GM15510 (cell line): Measurements from ENCODE around the gene DBNDD1.

ENCODE experiments used
- POLR2A ChIP-seq: IDR thresholded peaks from 3 replicates; pipeline ENCODE4 v1.6.1; 2011; ENCODE audit warnings: borderline replicate concordance; ENCODE audit not compliant: insufficient read length; ENCODE audit errors: extremely low read depth

DBNDD1 gene

GRCh38 chr16:90041896-90042473, 22.7 kb upstream of the DBNDD1 start:
- TF ChIP-seq POLR2A: no peak

GRCh38 chr16:90040152-90041023, 21.1 kb upstream of the DBNDD1 start:
- no peak for TF ChIP-seq POLR2A

- no peak for TF ChIP-seq POLR2A
Measured at GRCh38 chr16:90037276-90037675, 18.0 kb upstream of the DBNDD1 start.

GRCh38 chr16:90035902-90036301, 16.6 kb upstream of the DBNDD1 start:
- TF ChIP-seq POLR2A: no peak

- TF ChIP-seq POLR2A: no peak
Measured at GRCh38 chr16:90034504-90034903, 15.2 kb upstream of the DBNDD1 start.

DNA sequence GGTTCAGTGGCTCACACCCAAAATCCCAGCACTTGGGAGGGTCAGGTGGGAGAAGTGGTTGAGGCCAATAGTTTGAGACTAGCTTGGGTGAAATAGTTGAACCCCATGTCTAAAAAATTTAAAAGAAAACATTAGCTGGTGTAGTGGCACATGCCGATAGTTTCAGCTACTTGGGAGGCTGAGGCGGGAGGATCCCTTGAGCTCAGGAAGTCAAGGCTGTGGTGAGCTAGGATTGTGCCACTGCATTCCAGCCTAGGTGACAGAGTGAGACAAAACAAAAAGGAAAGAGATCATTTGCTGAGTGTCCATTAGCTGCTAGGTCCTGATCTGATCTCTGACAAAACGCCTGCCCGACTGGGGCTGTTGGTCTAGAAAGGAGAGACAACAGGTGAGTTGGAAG, 14.1 kb upstream of the DBNDD1 start:
- TF ChIP-seq POLR2A: no peak

DNA sequence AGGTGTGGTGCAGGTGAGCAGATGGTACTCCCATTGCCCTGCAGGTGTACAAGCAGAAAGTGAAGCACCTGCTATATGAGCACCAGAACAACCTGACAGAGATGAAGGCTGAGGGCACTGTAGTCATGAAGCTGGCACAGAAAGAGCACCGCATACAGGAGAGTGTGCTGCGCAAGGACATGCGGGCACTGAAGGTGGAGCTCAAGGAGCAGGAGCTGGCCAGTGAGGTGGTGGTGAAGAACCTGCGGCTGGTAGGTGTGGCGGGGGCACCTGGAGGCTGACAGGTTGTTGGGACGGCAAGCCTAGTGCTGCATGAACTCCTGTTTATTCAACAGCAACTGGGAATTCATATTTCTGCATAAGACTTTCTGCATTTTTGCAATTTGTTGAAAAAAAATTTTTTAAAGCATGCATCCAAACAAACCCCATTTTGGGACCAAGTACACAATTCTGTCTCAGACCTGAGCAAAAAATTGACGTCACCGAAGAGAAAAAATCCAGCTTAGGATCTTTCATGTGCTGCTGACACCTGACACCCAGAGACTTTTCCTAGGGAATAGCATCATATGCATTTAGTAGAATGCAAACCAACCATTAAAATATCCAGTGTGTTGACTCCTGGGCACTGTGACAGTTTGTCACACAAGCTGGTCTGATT, 13.5 kb upstream of the DBNDD1 start:
- TF ChIP-seq POLR2A: no peak

DNA sequence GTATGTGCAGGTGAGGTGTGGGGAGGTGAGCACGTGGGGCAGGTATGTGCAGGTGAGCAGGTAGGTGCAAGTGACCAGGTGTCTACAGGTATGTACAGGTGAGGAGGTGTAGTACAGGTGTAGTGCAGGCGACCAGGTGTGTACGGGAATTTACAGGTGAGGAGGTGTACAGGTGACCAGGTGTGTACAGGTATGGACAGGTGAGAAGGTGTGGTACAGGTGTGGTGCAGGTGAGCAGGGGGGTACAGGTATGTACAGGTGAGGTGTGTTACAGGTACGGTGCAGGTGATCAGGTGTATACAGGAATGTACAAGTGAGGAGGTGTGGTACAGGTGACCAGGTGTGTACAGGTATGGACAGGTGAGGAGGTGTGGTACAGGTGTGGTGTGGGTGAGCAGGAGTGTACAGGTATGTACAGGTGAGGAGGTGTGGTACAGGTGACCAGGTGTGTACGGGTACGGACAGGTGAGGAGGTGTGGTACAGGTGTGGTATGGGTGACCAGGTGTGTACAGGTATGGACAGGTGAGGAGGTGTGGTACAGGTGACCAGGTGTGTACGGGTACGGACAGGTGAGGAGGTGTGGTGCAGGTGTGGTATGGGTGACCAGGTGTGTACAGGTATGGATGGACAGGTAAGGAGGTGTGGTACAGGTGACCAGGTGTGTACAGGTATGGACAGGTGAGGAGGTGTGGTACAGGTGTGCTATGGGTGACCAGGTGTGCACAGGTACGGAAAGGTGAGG, 12.8 kb upstream of the DBNDD1 start:
- no peak for TF ChIP-seq POLR2A

DNA sequence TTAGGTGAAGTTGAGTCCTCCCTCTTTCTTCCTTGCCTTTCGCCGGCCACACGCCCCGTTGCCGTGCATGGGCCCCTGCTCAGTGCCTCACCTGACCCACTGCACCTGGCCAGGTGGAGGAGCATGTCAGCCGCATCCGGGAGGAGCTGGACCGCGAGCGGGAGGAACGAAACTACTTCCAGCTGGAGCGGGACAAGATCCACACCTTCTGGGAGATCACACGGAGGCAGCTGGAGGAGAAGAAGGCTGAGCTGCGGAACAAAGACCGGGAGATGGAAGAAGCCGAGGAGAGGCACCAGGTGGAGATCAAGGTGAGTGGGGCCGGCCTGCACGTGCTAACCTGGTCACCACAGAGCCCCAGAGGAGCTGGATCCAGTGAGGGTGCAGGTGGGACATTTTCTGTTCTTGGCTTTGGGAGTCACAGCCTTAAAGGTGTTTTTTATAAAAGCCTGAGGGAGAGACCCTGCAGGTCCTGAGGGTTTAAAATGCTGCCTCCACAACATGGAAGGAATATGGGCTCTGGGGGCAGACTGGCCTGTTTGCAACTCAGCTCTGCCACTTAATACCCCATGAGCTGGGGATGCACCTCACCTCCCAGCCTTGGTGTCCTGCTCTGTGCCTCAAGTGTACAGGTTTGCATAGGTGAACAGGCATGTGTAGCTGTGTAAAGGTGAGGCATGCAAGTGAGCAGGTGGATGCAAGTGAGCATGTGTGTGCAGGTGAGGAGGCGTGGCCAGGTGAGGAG, 12.1 kb upstream of the DBNDD1 start:
- TF ChIP-seq POLR2A: no peak

DNA sequence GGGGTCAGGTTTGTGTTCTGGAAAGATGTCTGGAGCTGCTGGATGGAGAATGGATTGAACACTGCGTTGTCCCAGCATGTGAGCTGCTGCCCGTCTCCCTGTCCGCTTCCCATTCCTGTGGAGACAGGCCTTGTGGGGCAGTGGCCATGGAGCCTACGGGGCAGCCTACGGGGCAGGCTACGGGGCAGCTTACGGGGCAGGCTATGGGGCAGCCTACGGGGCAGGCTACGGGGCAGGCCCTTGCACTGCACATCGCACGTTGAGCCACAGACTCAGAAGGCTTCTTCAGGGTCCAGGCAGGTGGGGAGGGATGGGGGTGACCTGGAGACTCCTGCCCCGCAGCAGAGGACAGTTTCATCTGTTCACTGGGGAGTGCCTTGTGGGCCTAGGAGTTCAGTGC, 9.7 kb upstream of the DBNDD1 start:
- no peak for TF ChIP-seq POLR2A

- TF ChIP-seq POLR2A: no peak
Measured at GRCh38 chr16:90027611-90028010, 8.4 kb upstream of the DBNDD1 start.

DNA sequence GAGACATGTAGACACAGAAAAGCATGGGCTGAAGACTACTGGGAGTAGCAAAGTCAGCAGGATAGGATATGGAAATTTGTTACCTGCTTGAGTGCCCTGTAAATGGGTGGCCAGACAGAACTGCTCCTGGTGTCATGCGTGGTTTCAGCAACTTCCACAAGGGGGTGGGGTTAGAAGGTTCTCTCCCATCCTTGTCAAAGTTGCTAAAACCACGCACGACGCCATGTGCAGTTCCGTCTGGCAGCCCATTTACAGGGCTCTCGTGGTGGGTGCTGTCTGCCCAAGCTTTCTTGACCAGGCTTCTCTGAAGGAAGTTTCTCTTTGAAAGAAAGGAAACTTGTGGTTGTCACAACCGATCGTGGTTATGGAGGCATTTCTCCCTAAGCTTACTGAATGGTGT, 6.9 kb upstream of the DBNDD1 start:
- no peak for TF ChIP-seq POLR2A

DNA sequence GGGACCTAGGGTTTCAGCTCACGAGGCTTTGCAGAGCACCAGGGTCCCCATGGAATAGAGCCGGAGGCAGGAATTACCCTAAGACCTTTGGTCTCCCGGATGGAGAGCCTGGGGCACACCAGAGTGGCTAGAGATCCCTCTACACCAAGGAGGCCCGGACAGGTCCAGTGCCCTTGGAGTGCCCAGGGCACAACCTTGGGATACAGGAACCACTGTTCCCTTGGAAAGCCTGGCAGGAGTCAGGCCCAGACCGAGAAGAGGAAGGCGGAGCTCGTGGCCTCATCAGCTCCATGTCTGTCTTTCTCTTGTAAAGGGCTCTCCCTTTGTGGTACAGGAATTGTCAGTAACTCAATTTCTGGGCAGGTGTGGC, 3.8 kb upstream of the DBNDD1 start:
- TF ChIP-seq POLR2A: no peak
